HEK293T (cell line): ENCODE data around the gene ALDH4A1.

ENCODE experiments used
- FOXA1 ChIP-seq: fragments of 450-650 bp; IDR thresholded peaks from 2 replicates; pipeline ENCODE4 v1.6.1; 2016; ENCODE audit warnings: mild to moderate bottlenecking
- FOXK2 ChIP-seq: fragments of 450-650 bp; IDR thresholded peaks from 2 replicates; pipeline ENCODE4 v1.6.1; 2016; ENCODE audit warnings: mild to moderate bottlenecking
- HDGF ChIP-seq: fragments of 450-650 bp; IDR thresholded peaks from 2 replicates; pipeline ENCODE4 v1.6.1; 2017; ENCODE audit warnings: antibody characterized with exemption, borderline replicate concordance
- NFRKB ChIP-seq: fragments of 450-650 bp; IDR thresholded peaks from 2 replicates; pipeline ENCODE4 v1.6.1; 2016; ENCODE audit warnings: mild to moderate bottlenecking, moderate library complexity
- TF ChIP-seq, protein P1 (sequence below): fragments of 450-650 bp; IDR thresholded peaks from 2 replicates; pipeline ENCODE4 v1.6.1; 2016

DNA sequence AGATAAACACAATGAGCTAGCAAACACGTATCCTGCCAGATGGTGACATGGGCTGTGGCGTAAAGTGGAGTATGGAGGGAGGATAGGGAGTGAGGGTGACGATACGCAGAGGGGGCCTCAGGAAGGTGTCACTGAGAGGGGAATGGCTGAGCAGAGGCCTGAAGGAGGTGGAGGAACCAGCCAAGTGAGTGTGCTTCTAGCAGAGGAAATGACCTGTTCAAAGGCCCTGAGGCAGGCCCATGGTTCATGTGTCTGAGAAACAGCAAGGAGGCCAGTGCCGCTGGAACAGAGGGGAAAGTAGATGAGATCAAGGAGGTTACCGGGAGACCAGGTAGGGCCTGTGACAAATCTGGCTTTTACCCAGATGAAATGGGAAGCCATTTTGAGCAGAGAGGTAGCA is 78.9 kb downstream of the ALDH4A1 start:
- TF ChIP-seq FOXA1, result no peak
- TF ChIP-seq NFRKB, result no peak
- no peak for TF ChIP-seq FOXK2
- TF ChIP-seq, protein P1, sequence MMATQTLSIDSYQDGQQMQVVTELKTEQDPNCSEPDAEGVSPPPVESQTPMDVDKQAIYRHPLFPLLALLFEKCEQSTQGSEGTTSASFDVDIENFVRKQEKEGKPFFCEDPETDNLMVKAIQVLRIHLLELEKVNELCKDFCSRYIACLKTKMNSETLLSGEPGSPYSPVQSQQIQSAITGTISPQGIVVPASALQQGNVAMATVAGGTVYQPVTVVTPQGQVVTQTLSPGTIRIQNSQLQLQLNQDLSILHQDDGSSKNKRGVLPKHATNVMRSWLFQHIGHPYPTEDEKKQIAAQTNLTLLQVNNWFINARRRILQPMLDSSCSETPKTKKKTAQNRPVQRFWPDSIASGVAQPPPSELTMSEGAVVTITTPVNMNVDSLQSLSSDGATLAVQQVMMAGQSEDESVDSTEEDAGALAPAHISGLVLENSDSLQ, result no peak
- TF ChIP-seq HDGF, result no peak
